WTC11 (cell line): ENCODE measurements around the gene KRR1. TPM values are rescaled to one million over a fixed set of nuclear protein-coding genes. Genes with fewer than 3 reads are reported as not detected.
"Not testable (repeated sequence)": the region's sequence is repeated elsewhere in the genome, so short reads cannot be mapped to it uniquely, and the experiment has no call there.

Experiments
- ATAC-seq: fragments of 200-7000 bp; cut with Tn5 transposase; 2 replicates; pipeline ENCODE4 v1.10.0; 2021; ENCODE audit warnings: mild to moderate bottlenecking, moderate library complexity
- CTCF ChIA-PET: fragments of 300-600 bp; sonication (Branson Sonifier 250); formaldehyde crosslinking; loops from one replicate; lab custom pipeline; 2021; ENCODE audit warnings: antibody characterized with exemption; lab: Charles Lee
- POLR2A ChIA-PET: fragments of 350-600 bp; sonication (Branson Sonifier 250); formaldehyde crosslinking; loops from one replicate; lab custom pipeline; 2021; ENCODE audit warnings: antibody characterized with exemption; lab: Charles Lee
- DNase-seq: peaks from one replicate; pipeline ENCODE4 v3.0.0; 2021; ENCODE audit warnings: low spot score
- H3K27ac Mint-ChIP-seq: 2 replicates; pipeline ENCODE4 v1.8.0; 2021; ENCODE audit warnings: mixed read lengths
- H3K27me3 Mint-ChIP-seq: 2 replicates; pipeline ENCODE4 v1.8.0; 2021; ENCODE audit warnings: low read depth, mild to moderate bottlenecking, moderate library complexity, mixed read lengths
- H3K36me3 Mint-ChIP-seq: 2 replicates; pipeline ENCODE4 v1.8.0; 2021; ENCODE audit warnings: mixed read lengths
- H3K4me1 Mint-ChIP-seq: 2 replicates; pipeline ENCODE4 v1.8.0; 2022; ENCODE audit warnings: mixed read lengths
- H3K4me3 Mint-ChIP-seq: 2 replicates; pipeline ENCODE4 v1.8.0; 2021; ENCODE audit warnings: mild to moderate bottlenecking, moderate library complexity, mixed read lengths
- H3K9me3 Mint-ChIP-seq: 2 replicates; pipeline ENCODE4 v1.8.0; 2021; ENCODE audit warnings: mixed read lengths
- CBFB ChIP-seq: sonication (generic); formaldehyde crosslinking; IDR thresholded peaks from 2 replicates; pipeline ENCODE4 v1.8.1; 2022; ENCODE audit warnings: mild to moderate bottlenecking, low read depth, missing genetic modification reagents
- FOXP1 ChIP-seq: sonication (generic); formaldehyde crosslinking; IDR thresholded peaks from 2 replicates; pipeline ENCODE4 v1.8.0; 2022; ENCODE audit warnings: missing genetic modification reagents, mild to moderate bottlenecking, moderate library complexity, borderline replicate concordance
- GRHL2 ChIP-seq: fragments of 250-450 bp; sonication (Bioruptor Pico); IDR thresholded peaks from 2 replicates; pipeline ENCODE4 v1.8.0; 2022; ENCODE audit warnings: mild to moderate bottlenecking, moderate library complexity; ENCODE audit not compliant: insufficient replicate concordance, severe bottlenecking
- NFATC4 ChIP-seq: fragments of 250-450 bp; sonication (Bioruptor Pico); IDR thresholded peaks from 2 replicates; pipeline ENCODE4 v1.9.0; 2021; ENCODE audit warnings: mild to moderate bottlenecking
- NFE2L1 ChIP-seq: sonication (generic); formaldehyde crosslinking; IDR thresholded peaks from 2 replicates; pipeline ENCODE4 v1.8.1; 2023; ENCODE audit warnings: missing genetic modification reagents
- NR2C2 ChIP-seq: sonication (generic); formaldehyde crosslinking; IDR thresholded peaks from 2 replicates; pipeline ENCODE4 v1.8.0; 2022; ENCODE audit warnings: mild to moderate bottlenecking, missing genetic modification reagents
- NR3C1 ChIP-seq: sonication (generic); formaldehyde crosslinking; conservative IDR thresholded peaks from 2 replicates; pipeline ENCODE4 v1.8.1; 2023; ENCODE audit warnings: low read depth, mild to moderate bottlenecking, missing genetic modification reagents
- SMAD4 ChIP-seq: sonication (generic); formaldehyde crosslinking; IDR thresholded peaks from 2 replicates; pipeline ENCODE4 v1.8.0; 2022; ENCODE audit warnings: mild to moderate bottlenecking, missing genetic modification reagents
- SOX15 ChIP-seq: fragments of 250-450 bp; sonication (Bioruptor Pico); IDR thresholded peaks from 2 replicates; pipeline ENCODE4 v1.9.0; 2021; ENCODE audit warnings: mild to moderate bottlenecking
- SP1 ChIP-seq: sonication (generic); formaldehyde crosslinking; conservative IDR thresholded peaks from 2 replicates; pipeline ENCODE4 v1.8.1; 2022; ENCODE audit warnings: missing genetic modification reagents
- ZNF219 ChIP-seq: sonication (generic); formaldehyde crosslinking; IDR thresholded peaks from 2 replicates; pipeline ENCODE4 v1.8.0; 2023; ENCODE audit warnings: missing genetic modification reagents, mild to moderate bottlenecking, borderline replicate concordance
- ZNF671 ChIP-seq: fragments of 250-450 bp; sonication (Bioruptor Pico); IDR thresholded peaks from 2 replicates; pipeline ENCODE4 v1.8.0; 2021; ENCODE audit warnings: mild to moderate bottlenecking
- total RNA-seq: library from RNA; stranded (reverse); gene quantifications from 3 replicates; pipeline ENCODE4 v1.2.3, GENCODE V29; 2021
- TF ChIP-seq, protein P1 (sequence below): sonication (generic); formaldehyde crosslinking; IDR thresholded peaks from 2 replicates; pipeline ENCODE4 v1.8.1; 2022; ENCODE audit warnings: low read depth, mild to moderate bottlenecking, moderate library complexity, missing genetic modification reagents, borderline replicate concordance
- TF ChIP-seq, protein P2 (sequence below): fragments of 250-450 bp; sonication (Bioruptor Pico); IDR thresholded peaks from 2 replicates; pipeline ENCODE4 v2.1.2; 2022; ENCODE audit warnings: mild to moderate bottlenecking, moderate library complexity
- TF ChIP-seq, protein P3 (sequence below): sonication (generic); formaldehyde crosslinking; IDR thresholded peaks from 2 replicates; pipeline ENCODE4 v1.8.1; 2023; ENCODE audit warnings: mild to moderate bottlenecking, missing genetic modification reagents
- TF ChIP-seq, protein P4 (sequence below): sonication (generic); formaldehyde crosslinking; IDR thresholded peaks from 2 replicates; pipeline ENCODE4 v1.8.0; 2023; ENCODE audit warnings: mild to moderate bottlenecking, missing genetic modification reagents
- TF ChIP-seq, protein P5 (sequence below): sonication (generic); formaldehyde crosslinking; IDR thresholded peaks from 2 replicates; pipeline ENCODE4 v1.8.0; 2022; ENCODE audit warnings: mild to moderate bottlenecking, missing genetic modification reagents
- TF ChIP-seq, protein P6 (sequence below): fragments of 250-450 bp; sonication (Bioruptor Pico); conservative IDR thresholded peaks from 2 replicates; pipeline ENCODE4 v1.9.0; 2021; ENCODE audit warnings: mild to moderate bottlenecking
- TF ChIP-seq, protein P7 (sequence below): sonication (generic); formaldehyde crosslinking; IDR thresholded peaks from 2 replicates; pipeline ENCODE4 v1.8.0; 2022; ENCODE audit warnings: missing genetic modification reagents

Gene KRR1
- total RNA-seq, 1 experiment from 2014 or later = 59.6 TPM

DNA sequence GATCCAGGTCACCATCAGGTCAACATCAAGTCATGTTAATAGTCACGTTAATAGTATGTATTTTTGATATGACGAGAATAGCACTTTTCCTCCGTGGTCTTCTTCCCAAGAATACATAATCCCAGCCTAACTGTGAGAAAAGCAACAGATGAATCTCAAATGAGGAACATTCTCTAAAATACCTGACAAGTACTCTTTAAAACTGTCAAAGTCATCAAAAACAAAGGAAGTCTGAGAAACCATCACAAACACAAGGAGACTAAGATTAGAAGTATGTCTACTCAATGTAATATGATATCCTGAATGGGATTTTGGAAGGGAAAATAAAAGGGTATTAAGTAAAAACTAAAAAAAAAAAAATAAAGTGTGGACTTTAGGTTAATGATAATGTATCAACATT lies 67.7 kb downstream of the KRR1 start:
- ChIA-PET CTCF (no interaction called here), POLR2A (no interaction called here)
- Mint-ChIP-seq H3K27me3 (no peaks in the 10 kb centered on the region), H3K36me3 (peaks cover 23% of the 10 kb centered on the region), H3K4me1 (no peaks in the 10 kb centered on the region), H3K9me3 (peaks cover 48% of the 10 kb centered on the region), H3K27ac (no peak overlapping the region), H3K4me3 (no peak overlapping the region)
- ATAC-seq (no peak), DNase-seq (no peak)
- TF ChIP-seq ZNF219 (CRISPR knock-in tag) = no peak
- no peak for TF ChIP-seq SOX15 (CRISPR knock-in tag)
- TF ChIP-seq, protein P1, sequence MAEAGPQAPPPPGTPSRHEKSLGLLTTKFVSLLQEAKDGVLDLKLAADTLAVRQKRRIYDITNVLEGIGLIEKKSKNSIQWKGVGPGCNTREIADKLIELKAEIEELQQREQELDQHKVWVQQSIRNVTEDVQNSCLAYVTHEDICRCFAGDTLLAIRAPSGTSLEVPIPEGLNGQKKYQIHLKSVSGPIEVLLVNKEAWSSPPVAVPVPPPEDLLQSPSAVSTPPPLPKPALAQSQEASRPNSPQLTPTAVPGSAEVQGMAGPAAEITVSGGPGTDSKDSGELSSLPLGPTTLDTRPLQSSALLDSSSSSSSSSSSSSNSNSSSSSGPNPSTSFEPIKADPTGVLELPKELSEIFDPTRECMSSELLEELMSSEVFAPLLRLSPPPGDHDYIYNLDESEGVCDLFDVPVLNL = no peak
- TF ChIP-seq CBFB (CRISPR knock-in tag) = no peak
- TF ChIP-seq ZNF671 (CRISPR knock-in tag) = no peak
- TF ChIP-seq, protein P2, sequence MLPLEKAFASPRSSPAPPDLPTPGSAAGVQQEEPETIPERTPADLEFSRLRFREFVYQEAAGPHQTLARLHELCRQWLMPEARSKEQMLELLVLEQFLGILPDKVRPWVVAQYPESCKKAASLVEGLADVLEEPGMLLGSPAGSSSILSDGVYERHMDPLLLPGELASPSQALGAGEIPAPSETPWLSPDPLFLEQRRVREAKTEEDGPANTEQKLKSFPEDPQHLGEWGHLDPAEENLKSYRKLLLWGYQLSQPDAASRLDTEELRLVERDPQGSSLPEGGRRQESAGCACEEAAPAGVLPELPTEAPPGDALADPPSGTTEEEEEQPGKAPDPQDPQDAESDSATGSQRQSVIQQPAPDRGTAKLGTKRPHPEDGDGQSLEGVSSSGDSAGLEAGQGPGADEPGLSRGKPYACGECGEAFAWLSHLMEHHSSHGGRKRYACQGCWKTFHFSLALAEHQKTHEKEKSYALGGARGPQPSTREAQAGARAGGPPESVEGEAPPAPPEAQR = no peak
- no peak for TF ChIP-seq SP1 (CRISPR knock-in tag)
- no peak for TF ChIP-seq SMAD4 (CRISPR knock-in tag)
- no peak for TF ChIP-seq NR2C2 (CRISPR knock-in tag)
- no peak for TF ChIP-seq NFE2L1 (CRISPR knock-in tag)
- no peak for TF ChIP-seq FOXP1
- TF ChIP-seq, protein P3, sequence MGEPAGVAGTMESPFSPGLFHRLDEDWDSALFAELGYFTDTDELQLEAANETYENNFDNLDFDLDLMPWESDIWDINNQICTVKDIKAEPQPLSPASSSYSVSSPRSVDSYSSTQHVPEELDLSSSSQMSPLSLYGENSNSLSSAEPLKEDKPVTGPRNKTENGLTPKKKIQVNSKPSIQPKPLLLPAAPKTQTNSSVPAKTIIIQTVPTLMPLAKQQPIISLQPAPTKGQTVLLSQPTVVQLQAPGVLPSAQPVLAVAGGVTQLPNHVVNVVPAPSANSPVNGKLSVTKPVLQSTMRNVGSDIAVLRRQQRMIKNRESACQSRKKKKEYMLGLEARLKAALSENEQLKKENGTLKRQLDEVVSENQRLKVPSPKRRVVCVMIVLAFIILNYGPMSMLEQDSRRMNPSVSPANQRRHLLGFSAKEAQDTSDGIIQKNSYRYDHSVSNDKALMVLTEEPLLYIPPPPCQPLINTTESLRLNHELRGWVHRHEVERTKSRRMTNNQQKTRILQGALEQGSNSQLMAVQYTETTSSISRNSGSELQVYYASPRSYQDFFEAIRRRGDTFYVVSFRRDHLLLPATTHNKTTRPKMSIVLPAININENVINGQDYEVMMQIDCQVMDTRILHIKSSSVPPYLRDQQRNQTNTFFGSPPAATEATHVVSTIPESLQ = no peak
- no peak for TF ChIP-seq NR3C1 (CRISPR knock-in tag)
- no peak for TF ChIP-seq NFATC4 (CRISPR knock-in tag)
- TF ChIP-seq GRHL2 (CRISPR knock-in tag) = no peak
- TF ChIP-seq, protein P4, sequence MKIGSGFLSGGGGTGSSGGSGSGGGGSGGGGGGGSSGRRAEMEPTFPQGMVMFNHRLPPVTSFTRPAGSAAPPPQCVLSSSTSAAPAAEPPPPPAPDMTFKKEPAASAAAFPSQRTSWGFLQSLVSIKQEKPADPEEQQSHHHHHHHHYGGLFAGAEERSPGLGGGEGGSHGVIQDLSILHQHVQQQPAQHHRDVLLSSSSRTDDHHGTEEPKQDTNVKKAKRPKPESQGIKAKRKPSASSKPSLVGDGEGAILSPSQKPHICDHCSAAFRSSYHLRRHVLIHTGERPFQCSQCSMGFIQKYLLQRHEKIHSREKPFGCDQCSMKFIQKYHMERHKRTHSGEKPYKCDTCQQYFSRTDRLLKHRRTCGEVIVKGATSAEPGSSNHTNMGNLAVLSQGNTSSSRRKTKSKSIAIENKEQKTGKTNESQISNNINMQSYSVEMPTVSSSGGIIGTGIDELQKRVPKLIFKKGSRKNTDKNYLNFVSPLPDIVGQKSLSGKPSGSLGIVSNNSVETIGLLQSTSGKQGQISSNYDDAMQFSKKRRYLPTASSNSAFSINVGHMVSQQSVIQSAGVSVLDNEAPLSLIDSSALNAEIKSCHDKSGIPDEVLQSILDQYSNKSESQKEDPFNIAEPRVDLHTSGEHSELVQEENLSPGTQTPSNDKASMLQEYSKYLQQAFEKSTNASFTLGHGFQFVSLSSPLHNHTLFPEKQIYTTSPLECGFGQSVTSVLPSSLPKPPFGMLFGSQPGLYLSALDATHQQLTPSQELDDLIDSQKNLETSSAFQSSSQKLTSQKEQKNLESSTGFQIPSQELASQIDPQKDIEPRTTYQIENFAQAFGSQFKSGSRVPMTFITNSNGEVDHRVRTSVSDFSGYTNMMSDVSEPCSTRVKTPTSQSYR (CRISPR knock-in tag) = no peak
- TF ChIP-seq, protein P5, sequence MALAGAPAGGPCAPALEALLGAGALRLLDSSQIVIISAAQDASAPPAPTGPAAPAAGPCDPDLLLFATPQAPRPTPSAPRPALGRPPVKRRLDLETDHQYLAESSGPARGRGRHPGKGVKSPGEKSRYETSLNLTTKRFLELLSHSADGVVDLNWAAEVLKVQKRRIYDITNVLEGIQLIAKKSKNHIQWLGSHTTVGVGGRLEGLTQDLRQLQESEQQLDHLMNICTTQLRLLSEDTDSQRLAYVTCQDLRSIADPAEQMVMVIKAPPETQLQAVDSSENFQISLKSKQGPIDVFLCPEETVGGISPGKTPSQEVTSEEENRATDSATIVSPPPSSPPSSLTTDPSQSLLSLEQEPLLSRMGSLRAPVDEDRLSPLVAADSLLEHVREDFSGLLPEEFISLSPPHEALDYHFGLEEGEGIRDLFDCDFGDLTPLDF (CRISPR knock-in tag) = no peak
- TF ChIP-seq, protein P6, sequence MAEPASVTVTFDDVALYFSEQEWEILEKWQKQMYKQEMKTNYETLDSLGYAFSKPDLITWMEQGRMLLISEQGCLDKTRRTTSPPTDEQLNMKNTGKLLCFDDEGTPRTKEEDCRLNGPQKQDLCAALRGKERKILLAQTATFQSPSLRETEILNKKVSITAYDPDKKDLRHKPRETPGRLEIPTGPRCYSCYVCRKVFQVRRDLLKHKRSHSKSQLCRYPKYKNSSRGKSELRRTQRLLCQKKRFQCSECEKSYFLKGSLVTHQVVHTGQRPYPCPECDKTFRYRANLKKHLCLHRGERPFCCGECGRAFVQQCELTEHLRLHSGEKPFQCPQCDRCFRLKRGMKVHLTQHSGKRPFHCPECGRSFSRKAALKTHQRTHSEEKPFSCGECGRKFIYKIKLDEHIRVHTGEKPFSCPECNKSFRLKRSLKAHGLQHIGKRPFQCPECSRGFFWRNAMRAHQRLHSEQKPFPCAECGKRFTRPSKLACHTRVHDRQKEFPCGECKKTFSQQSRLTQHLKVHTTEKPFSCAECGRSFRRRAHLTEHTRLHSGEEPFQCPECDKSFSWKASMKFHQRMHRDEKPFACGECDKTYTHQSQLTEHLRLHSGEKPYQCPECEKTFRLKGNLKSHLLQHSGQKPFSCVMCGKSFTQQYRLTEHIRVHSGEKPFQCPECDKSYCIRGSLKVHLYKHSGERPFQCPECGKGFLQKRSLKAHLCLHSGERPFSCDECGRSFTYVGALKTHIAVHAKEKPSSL (CRISPR knock-in tag) = no peak
- TF ChIP-seq, protein P7, sequence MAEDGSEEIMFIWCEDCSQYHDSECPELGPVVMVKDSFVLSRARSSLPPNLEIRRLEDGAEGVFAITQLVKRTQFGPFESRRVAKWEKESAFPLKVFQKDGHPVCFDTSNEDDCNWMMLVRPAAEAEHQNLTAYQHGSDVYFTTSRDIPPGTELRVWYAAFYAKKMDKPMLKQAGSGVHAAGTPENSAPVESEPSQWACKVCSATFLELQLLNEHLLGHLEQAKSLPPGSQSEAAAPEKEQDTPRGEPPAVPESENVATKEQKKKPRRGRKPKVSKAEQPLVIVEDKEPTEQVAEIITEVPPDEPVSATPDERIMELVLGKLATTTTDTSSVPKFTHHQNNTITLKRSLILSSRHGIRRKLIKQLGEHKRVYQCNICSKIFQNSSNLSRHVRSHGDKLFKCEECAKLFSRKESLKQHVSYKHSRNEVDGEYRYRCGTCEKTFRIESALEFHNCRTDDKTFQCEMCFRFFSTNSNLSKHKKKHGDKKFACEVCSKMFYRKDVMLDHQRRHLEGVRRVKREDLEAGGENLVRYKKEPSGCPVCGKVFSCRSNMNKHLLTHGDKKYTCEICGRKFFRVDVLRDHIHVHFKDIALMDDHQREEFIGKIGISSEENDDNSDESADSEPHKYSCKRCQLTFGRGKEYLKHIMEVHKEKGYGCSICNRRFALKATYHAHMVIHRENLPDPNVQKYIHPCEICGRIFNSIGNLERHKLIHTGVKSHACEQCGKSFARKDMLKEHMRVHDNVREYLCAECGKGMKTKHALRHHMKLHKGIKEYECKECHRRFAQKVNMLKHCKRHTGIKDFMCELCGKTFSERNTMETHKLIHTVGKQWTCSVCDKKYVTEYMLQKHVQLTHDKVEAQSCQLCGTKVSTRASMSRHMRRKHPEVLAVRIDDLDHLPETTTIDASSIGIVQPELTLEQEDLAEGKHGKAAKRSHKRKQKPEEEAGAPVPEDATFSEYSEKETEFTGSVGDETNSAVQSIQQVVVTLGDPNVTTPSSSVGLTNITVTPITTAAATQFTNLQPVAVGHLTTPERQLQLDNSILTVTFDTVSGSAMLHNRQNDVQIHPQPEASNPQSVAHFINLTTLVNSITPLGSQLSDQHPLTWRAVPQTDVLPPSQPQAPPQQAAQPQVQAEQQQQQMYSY (CRISPR knock-in tag) = no peak

DNA sequence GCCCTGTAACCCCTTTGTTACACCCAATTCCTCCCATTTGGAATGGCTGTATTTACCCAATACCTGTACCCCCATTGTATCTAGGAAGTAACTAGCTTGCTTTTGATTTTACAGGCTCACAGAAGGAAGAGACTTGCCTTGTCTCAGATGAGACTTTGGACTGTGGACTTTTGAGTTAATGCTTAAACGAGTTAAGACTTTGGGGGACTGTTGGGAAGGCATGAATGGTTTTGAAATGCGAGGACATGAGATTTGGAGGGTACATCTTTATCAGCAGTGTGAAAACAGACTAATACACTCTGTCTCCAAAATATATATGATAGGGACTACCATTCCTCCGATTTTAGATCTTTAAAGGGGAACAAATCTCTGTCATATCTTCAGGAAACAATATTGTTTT lies 69.0 kb downstream of the KRR1 start:
- Mint-ChIP-seq H3K36me3 (peaks cover 23% of the 10 kb centered on the region), H3K9me3 (peaks cover 55% of the 10 kb centered on the region)
- POLR2A ChIA-PET, H3K4me1 Mint-ChIP-seq, H3K27me3 Mint-ChIP-seq, H3K4me3 Mint-ChIP-seq, CTCF ChIA-PET, H3K27ac Mint-ChIP-seq, ATAC-seq, DNase-seq: not testable (repeated sequence)
